Endothelial cell of umbilical vein (primary cell): ENCODE measurements around the gene CES1. TPM values are rescaled to one million over a fixed set of nuclear protein-coding genes. Genes with fewer than 3 reads are reported as not detected.

ENCODE experiments used
- BruUV-seq: library from RNA; stranded (reverse); fragments of 400-500 nt; replicated peaks from 2 replicates; lab custom pipeline; 2021; lab: Mats Ljungman, UMichigan
- CTCF ChIA-PET: fragments of 300-600, 350-600 bp; sonication (Branson Sonifier 250); formaldehyde crosslinking; loops from one replicate; lab custom pipeline; 2021; ENCODE audit warnings: antibody characterized with exemption, inconsistent platforms; lab: Charles Lee
- POLR2A ChIA-PET: fragments of 300-600, 350-600 bp; sonication (Branson Sonifier 250); formaldehyde crosslinking; loops from one replicate; lab custom pipeline; 2021; ENCODE audit warnings: antibody characterized with exemption, inconsistent platforms; lab: Charles Lee
- DNase-seq: peaks from one replicate; pipeline ENCODE4 v3.0.0-alpha.2; 2011; ENCODE audit warnings: low read depth, low spot score
- FAIRE-seq: peaks from 2 replicates; lab custom pipeline; 2011; peaks lifted over from hg19 to GRCh38; lab: Jason Lieb, UNC
- H2AFZ ChIP-seq: 2 replicates; pipeline ENCODE4 v1.6.0; 2012; ENCODE audit warnings: low read depth, low read length, control low read depth, inconsistent platforms
- H3K27ac ChIP-seq: 2 replicates; pipeline ENCODE4 v1.5.1; 2011; ENCODE audit warnings: low read depth, mild to moderate bottlenecking, control low read depth, low read length, moderate library complexity; ENCODE audit not compliant: insufficient read depth
- H3K27me3 ChIP-seq, 2 experiments: 2 replicates each; pipeline versions ENCODE4 v1.6.0 to v1.6.1; 2011; ENCODE audit warnings: low read length in 2 of 2, mixed read lengths in 1 of 2; ENCODE audit not compliant: control insufficient read depth in 2 of 2, insufficient read depth in 2 of 2
- H3K36me3 ChIP-seq, 2 experiments: 2 replicates in 1 of 2; 3 replicates in 1 of 2; pipeline ENCODE4 v1.5.1; 2011; ENCODE audit warnings: low read length in 2 of 2, mild to moderate bottlenecking in 1 of 2, moderate library complexity in 1 of 2; ENCODE audit not compliant: control insufficient read depth in 2 of 2, insufficient read depth in 2 of 2; ENCODE audit errors: extremely low read depth in 1 of 2
- H3K4me1 ChIP-seq: 3 replicates; pipeline ENCODE4 v1.5.1; 2011; ENCODE audit warnings: mild to moderate bottlenecking, low read length; ENCODE audit not compliant: control insufficient read depth, insufficient read depth; ENCODE audit errors: extremely low read depth
- H3K4me2 ChIP-seq: 2 replicates; pipeline ENCODE4 v1.6.1; 2011; ENCODE audit warnings: low read length, control low read depth, mixed read lengths; ENCODE audit not compliant: insufficient read depth
- H3K4me3 ChIP-seq, 3 experiments: fragments of 200-600 bp in 1 of 3; sonication (generic), shearing (Covaris generic) in 1 of 3; replicated peaks in 1 of 3; 2 replicates each; pipeline ENCODE4 v1.5.1; 2011 to 2016; ENCODE audit warnings: control low read depth in 3 of 3, low read length in 3 of 3, mild to moderate bottlenecking in 2 of 3, inconsistent platforms in 1 of 3, low read depth in 1 of 3, moderate library complexity in 1 of 3; ENCODE audit not compliant: insufficient read depth in 1 of 3
- H3K79me2 ChIP-seq: 2 replicates; pipeline ENCODE4 v1.6.0; 2012; ENCODE audit warnings: low read length, inconsistent platforms; ENCODE audit not compliant: control insufficient read depth, insufficient read depth
- H3K9ac ChIP-seq: replicated peaks from 2 replicates; pipeline ENCODE3; 2011; ENCODE audit warnings: low read length, control low read depth; ENCODE audit not compliant: insufficient read depth; ENCODE audit errors: extremely low read depth
- H3K9me1 ChIP-seq: replicated peaks from 3 replicates; pipeline ENCODE4 v1.6.0; 2011; ENCODE audit warnings: mild to moderate bottlenecking, low read length; ENCODE audit not compliant: control insufficient read depth, insufficient read depth; ENCODE audit errors: extremely low read depth
- H3K9me3 ChIP-seq: replicated peaks from 2 replicates; pipeline ENCODE4 v1.5.1; 2012; ENCODE audit warnings: low read length, inconsistent platforms; ENCODE audit not compliant: control insufficient read depth, insufficient read depth
- H4K20me1 ChIP-seq: replicated peaks from 2 replicates; pipeline ENCODE3; 2011; ENCODE audit warnings: mild to moderate bottlenecking, low read length; ENCODE audit not compliant: control insufficient read depth, insufficient read depth; ENCODE audit errors: extremely low read depth
- EZH2 ChIP-seq: IDR thresholded peaks from 2 replicates; pipeline ENCODE4 v1.6.1; 2012; ENCODE audit warnings: borderline replicate concordance, low read depth, mild to moderate bottlenecking, moderate library complexity, low read length, inconsistent platforms; ENCODE audit not compliant: severe bottlenecking
- FOS ChIP-seq: IDR thresholded peaks from 2 replicates; pipeline ENCODE4 v1.6.1; 2011; ENCODE audit warnings: mild to moderate bottlenecking, low read length, moderate library complexity, borderline replicate concordance; ENCODE audit not compliant: insufficient read depth
- GATA2 ChIP-seq: IDR thresholded peaks from 2 replicates; pipeline ENCODE4 v1.7.0; 2011; ENCODE audit warnings: low read depth, mild to moderate bottlenecking, moderate library complexity, mixed read lengths, low read length; ENCODE audit not compliant: insufficient read length, insufficient read depth
- JUN ChIP-seq: IDR thresholded peaks from 2 replicates; pipeline ENCODE4 v1.6.1; 2011; ENCODE audit warnings: borderline replicate concordance, low read depth; ENCODE audit not compliant: insufficient read length, insufficient read depth
- MYC ChIP-seq: IDR thresholded peaks from one replicate; pipeline ENCODE4 v1.6.1; 2011; ENCODE audit warnings: mild to moderate bottlenecking, low read depth, low read length
- POLR2A ChIP-seq: IDR thresholded peaks from 2 replicates; pipeline ENCODE4 v1.6.1; 2012; ENCODE audit warnings: low read depth, mild to moderate bottlenecking, control low read depth, low read length
- POLR2AphosphoS5 ChIP-seq: IDR thresholded peaks from 2 replicates; pipeline ENCODE4 v1.6.1; 2012; ENCODE audit warnings: low read depth, mild to moderate bottlenecking, control low read depth, low read length, moderate library complexity; ENCODE audit not compliant: insufficient read depth
- dilution Hi-C: fragments of 300-500 bp; cut with MboI; formaldehyde crosslinking; loops from one replicate; pipeline ENCODE4 v1.15.0; 2019; ENCODE audit warnings: low sequenced_read_pairs; ENCODE audit not compliant: extremely low pct_ligation_motif_present
- intact Hi-C: fragments of 100-400 bp; cut with micrococcal nuclease; formaldehyde crosslinking; loops from one replicate; pipeline ENCODE4 v1.10.0; 2022
- polyA plus RNA-seq, 4 experiments: library from polyadenylated mRNA; depleted of rRNA in 3 of 4; stranded (reverse) in 3 of 4; unstranded in 1 of 4; fragments of >200 nt; gene quantifications; 2 replicates each; pipeline versions ENCODE4 v1.2.1 to v1.2.3, GENCODE V29; 2011 to 2012; ENCODE audit warnings: missing spikeins in 1 of 4
- total RNA-seq: library from RNA; stranded (reverse); gene quantifications from 2 replicates; pipeline ENCODE4 v1.2.3, GENCODE V29; 2021
- TF ChIP-seq, protein P1 (sequence below): IDR thresholded peaks from 2 replicates; pipeline ENCODE4 v1.6.1; 2011; ENCODE audit not compliant: insufficient read depth, insufficient read length
- TF ChIP-seq, protein P2 (sequence below), 2 donors: IDR thresholded peaks; 1 replicate in 1 of 2; 2 replicates in 1 of 2; pipeline ENCODE4 v1.5.1; 2011; ENCODE audit warnings: low read length in 2 of 2, mild to moderate bottlenecking in 2 of 2, moderate library complexity in 2 of 2, control low read depth in 1 of 2, inconsistent platforms in 1 of 2, low read depth in 1 of 2; ENCODE audit not compliant: insufficient read depth in 1 of 2; ENCODE audit errors: extremely low read depth in 1 of 2

The CES1 gene
- total and polyA plus RNA-seq, 2 donors (not counting 3 experiments of a cell fraction or from before 2014, with no cell fraction given): not detected

DNA sequence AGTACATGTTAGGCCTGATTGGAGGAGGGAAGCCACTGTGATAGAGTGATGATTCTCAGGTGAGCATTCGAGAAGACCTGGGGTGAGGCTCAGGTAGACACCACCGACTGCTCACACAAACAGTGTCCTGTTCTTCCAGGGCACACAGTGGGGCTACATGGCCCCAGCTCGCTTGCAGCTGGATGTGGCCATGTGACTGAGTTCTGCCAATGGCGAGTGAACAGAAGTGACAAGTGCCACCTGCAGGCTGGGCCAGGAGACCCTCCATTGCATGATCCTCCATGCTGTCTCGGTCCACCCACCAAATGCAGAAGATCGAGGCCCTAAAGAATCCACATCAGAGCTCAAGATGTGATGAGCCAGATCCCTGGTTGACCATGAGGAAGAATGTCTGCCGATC, 36.1 kb upstream of the CES1 start:
- H3K36me3 ChIP-seq: no peaks in the 10 kb centered on the region
- no peaks in the 10 kb centered on the region for H3K27me3 ChIP-seq
- no peak overlapping the region for H2AFZ ChIP-seq
- no peak for DNase-seq
- H3K9me3 ChIP-seq: no peaks in the 10 kb centered on the region
- H3K4me1 ChIP-seq: no peaks in the 10 kb centered on the region
- no peak overlapping the region for H3K27ac ChIP-seq
- no peaks in the 10 kb centered on the region for H3K9me1 ChIP-seq
- ChIA-PET CTCF (no interaction called here), POLR2A (no interaction called here)
- no TSS peak for BruUV-seq
- dilution Hi-C loops: no loop called here
- intact Hi-C loops: no loop called here
- H3K4me2 ChIP-seq: no peak overlapping the region
- H3K79me2 ChIP-seq: no peaks in the 10 kb centered on the region
- FAIRE-seq: no peak
- no peak for TF ChIP-seq GATA2
- TF ChIP-seq POLR2A: no peak
- TF ChIP-seq POLR2AphosphoS5: no peak
- no peak for TF ChIP-seq FOS
- TF ChIP-seq, protein P1, sequence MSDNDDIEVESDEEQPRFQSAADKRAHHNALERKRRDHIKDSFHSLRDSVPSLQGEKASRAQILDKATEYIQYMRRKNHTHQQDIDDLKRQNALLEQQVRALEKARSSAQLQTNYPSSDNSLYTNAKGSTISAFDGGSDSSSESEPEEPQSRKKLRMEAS: no peak
- no peak for TF ChIP-seq MYC
- TF ChIP-seq EZH2: no peak
- TF ChIP-seq, protein P2, sequence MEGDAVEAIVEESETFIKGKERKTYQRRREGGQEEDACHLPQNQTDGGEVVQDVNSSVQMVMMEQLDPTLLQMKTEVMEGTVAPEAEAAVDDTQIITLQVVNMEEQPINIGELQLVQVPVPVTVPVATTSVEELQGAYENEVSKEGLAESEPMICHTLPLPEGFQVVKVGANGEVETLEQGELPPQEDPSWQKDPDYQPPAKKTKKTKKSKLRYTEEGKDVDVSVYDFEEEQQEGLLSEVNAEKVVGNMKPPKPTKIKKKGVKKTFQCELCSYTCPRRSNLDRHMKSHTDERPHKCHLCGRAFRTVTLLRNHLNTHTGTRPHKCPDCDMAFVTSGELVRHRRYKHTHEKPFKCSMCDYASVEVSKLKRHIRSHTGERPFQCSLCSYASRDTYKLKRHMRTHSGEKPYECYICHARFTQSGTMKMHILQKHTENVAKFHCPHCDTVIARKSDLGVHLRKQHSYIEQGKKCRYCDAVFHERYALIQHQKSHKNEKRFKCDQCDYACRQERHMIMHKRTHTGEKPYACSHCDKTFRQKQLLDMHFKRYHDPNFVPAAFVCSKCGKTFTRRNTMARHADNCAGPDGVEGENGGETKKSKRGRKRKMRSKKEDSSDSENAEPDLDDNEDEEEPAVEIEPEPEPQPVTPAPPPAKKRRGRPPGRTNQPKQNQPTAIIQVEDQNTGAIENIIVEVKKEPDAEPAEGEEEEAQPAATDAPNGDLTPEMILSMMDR (IDR thresholded peaks at IDR 0.05; ENCODE audit: extremely low read depth in 1 of 2, insufficient read depth in 1 of 2, low read depth in 1 of 2, low read length in 2 of 2): no peak
- no peak for TF ChIP-seq JUN
- no peak overlapping the region for H3K9ac ChIP-seq
- H4K20me1 ChIP-seq: no peaks in the 10 kb centered on the region
- no peak overlapping the region for H3K4me3 ChIP-seq
